Fibroblast of pulmonary artery (primary cell): ENCODE results near the gene VAMP2.
A peak's percentile ranks its signal among the peaks of the same experiment; 100 is the strongest.

Source experiments
- DNase-seq: peaks from one replicate; pipeline ENCODE4 v3.0.0-alpha.2; 2010; ENCODE audit warnings: low read depth
- H3K4me3 ChIP-seq: replicated peaks from 2 replicates; pipeline ENCODE4 v1.5.1; 2011; ENCODE audit warnings: low read depth, mild to moderate bottlenecking, control low read depth, low read length, moderate library complexity
- TF ChIP-seq, protein P1 (sequence below): IDR thresholded peaks from 2 replicates; pipeline ENCODE4 v1.5.1; 2011; ENCODE audit warnings: mild to moderate bottlenecking, control low read depth, low read length, inconsistent platforms; ENCODE audit errors: missing control alignments

Gene VAMP2

DNA sequence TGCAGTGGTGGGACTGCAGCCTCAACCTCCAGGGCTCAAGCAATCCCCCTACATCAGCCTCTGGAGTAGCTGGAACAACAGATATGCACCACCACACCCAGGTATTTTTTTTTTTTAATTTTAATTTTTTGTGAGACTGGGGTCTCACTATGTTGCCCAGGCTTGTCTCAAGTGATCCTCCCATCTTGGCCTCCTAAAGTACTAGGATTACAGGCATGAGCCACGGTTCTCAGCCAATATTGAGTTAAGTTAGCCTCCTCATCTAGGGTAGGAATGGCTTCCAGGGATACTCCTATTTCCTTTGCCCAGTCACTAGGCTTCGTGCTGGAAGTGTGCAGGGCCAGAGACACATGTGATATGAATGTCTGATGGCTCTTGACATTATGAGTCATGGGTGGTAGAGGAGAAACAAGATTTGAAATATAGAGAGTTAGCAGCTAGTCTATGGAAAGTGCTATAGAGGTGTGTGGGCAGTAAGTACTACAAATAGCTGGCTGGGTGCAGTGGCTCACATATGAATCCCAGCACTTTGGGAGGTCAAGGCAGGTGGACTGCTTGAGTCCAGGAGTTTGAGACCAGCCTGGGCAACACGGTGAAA lies 30.8 kb downstream of the VAMP2 start:
- TF ChIP-seq, protein P1, sequence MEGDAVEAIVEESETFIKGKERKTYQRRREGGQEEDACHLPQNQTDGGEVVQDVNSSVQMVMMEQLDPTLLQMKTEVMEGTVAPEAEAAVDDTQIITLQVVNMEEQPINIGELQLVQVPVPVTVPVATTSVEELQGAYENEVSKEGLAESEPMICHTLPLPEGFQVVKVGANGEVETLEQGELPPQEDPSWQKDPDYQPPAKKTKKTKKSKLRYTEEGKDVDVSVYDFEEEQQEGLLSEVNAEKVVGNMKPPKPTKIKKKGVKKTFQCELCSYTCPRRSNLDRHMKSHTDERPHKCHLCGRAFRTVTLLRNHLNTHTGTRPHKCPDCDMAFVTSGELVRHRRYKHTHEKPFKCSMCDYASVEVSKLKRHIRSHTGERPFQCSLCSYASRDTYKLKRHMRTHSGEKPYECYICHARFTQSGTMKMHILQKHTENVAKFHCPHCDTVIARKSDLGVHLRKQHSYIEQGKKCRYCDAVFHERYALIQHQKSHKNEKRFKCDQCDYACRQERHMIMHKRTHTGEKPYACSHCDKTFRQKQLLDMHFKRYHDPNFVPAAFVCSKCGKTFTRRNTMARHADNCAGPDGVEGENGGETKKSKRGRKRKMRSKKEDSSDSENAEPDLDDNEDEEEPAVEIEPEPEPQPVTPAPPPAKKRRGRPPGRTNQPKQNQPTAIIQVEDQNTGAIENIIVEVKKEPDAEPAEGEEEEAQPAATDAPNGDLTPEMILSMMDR = no peak
- DNase-seq = no peak
- H3K4me3 ChIP-seq = no peak overlapping the region

DNA sequence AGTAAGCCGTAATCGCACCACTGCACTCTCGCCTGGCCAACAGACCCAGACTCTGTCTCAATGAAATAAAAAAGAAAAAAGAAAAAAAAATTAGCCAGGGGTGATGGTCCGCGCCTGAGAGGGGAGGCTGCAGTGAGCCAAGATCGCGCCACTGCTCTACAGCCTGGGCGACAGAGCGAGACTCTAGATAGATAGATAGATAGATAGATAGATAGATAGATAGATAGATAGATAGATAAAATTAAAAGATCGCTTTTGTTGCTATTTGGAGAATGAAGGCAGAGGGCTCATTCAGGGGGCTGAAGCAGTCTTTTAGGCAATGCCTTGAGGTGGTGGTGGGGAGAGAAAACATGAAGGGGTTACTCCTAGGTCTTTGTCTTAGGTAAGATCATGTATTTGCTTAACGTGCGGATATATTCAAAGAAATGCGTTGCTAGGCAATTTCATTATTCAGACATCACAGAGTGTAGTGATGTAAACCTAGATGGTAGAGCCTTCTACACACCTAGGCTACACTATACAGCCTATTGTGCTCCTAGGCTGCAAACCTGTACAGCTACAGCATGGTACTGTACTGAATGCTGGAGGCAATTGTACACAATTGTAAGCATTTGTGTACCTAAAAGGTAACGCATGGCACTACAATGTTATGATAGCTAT lies 34.5 kb downstream of the VAMP2 start:
- TF ChIP-seq, protein P1 = no peak

DNA sequence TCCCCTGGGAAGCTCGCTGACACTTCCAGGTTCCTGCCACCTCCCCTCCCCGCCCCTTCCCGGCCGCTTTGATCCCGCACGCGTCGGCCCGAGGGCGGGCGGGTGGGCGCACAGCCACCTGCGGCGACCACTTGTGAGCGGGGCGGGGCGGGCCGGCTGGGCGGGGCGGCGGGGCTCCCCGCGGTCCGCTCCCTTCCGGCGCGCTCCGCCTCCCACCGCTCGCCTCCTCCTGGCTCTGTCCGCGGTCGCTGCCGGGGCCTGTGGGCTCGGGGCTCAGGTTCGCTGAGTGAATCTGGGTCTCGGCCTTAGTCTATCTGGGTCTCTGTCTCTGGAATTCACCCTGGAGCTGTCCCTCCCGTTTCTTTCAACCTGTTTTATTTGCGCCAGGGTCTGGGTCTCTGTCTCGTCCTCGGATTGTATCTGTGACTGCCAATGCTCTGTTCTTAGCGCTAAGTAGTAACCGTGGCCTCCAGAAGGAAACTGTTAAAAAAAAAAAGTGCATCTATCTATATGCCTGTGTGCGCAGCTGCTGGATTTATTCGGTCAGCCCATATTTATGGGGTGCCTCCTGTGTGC lies 36.2 kb downstream of the VAMP2 start:
- DNase-seq = no peak
- peak overlapping the region; percentile 71 for H3K4me3 ChIP-seq
- TF ChIP-seq, protein P1 = no peak

More for the DNA sequence above, 34.5 kb downstream of the VAMP2 start:
- H3K4me3 ChIP-seq = no peak overlapping the region
- no peak for DNase-seq

- no peak for DNase-seq
- TF ChIP-seq, protein P1 = no peak
- H3K4me3 ChIP-seq = peak overlapping the region; percentile 71
Measured at GRCh38 chr17:8125947-8126490, 36.7 kb downstream of the VAMP2 start.

DNA sequence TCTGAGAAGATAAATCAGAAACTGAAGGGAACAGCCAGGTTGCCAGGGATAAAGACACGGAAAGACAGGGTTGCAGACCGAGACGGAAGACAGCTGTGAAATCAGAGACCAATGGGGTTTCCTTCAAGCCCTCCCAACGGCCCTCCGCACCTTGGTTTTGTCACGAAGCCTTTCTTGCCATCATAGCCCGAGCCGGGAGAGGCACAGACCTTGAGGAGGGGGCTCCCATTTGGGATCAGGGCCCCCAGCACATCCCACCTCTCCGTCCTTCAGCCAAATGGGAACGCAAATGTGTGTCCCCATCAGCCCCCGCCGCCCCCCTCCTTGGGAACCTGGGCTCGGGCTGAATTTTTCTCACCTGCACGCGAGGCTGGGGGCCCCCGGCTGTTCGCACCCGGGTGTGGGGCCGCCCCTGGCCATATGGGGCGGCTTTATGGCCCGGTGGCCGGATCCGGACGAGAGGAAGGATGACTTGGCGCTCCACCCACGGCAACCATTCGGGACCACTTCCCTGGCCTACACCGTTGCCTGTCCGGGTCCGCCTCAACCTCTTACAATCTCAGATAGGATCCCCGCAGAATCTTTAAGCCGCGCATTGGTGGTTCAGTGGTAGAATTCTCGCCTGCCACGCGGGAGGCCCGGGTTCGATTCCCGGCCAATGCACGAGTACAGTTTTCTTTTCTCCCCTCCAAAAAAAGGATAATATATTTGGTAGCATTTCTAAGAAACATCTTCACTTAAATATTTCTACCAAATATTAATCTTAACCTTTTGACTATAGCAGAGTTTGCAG lies 37.4 kb downstream of the VAMP2 start:
- peak overlapping the region; percentile 71 for H3K4me3 ChIP-seq
- TF ChIP-seq, protein P1 = no peak
- DNase-seq = peak; percentile 69

DNA sequence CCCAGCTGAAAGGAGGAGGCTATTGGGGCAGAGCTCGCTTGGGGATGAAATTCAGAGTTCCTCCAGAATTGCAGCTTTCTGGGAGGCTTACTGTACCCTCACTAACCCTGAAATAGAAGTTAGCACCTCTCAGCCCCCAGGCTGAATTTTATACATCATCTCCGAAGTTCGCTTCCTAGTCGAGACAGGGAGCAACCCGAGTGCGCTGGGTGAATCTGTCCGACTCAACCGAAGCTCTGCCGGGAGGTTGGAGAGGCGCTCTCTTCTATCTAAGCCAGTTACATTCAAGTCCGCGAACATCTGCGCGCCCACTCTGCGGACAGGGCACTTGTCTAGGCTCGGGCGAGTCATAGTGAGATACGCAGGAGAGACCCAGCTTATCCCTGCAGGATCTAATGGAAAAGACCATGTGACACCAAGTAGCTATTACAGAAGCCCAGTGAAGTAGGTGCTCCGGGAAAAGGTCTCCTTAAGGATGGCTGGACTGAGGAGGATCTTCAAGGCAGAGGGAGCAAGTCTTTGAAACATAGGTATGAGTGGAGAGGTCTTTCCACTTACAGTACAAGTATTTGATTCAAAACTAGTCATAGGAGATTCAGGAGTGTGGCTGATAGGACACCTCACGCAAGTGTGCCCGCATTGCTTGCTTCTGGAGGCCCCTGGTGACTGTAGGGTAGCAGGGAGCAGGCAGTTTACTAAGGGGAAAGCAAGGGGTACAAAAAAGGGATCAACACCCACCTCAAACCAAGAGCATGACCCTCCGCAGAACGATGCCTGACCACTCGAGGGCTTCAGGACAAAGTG lies 38.2 kb downstream of the VAMP2 start:
- DNase-seq = no peak
- TF ChIP-seq, protein P1 = no peak
- peak overlapping the region; percentile 54 for H3K4me3 ChIP-seq
